Adrenal gland (tissue), 12 donors: Measurements from ENCODE around the gene PPBP. TPM values are rescaled to one million over a fixed set of nuclear protein-coding genes. Genes with fewer than 3 reads are reported as not detected.

Experiments
- DNase-seq, 7 donors: peaks; one replicate each; pipeline ENCODE4 v3.0.0-alpha.2; 2019 to 2020
- H3K27ac ChIP-seq, 5 donors: fragments of 200-600 bp; sonication (generic) in 4 of 5; 1 replicate in 3 of 5; 2 replicates in 2 of 5; pipeline versions ENCODE4 v1.5.1 to v1.8.0; 2016 to 2020; ENCODE audit warnings: mild to moderate bottlenecking in 1 of 5
- H3K27me3 ChIP-seq: fragments of 200-600 bp; 2 replicates; pipeline ENCODE4 v1.8.0; 2021
- H3K36me3 ChIP-seq, 2 donors: fragments of 200-600 bp; replicated peaks in 1 of 2; 1 replicate in 1 of 2; 2 replicates in 1 of 2; pipeline versions ENCODE4 v1.5.1 to v1.8.0; 2018 to 2022
- H3K4me1 ChIP-seq, 2 donors: fragments of 200-600 bp; replicated peaks in 1 of 2; 1 replicate in 1 of 2; 2 replicates in 1 of 2; pipeline versions ENCODE4 v1.5.1 to v1.8.0; 2018 to 2021
- H3K4me3 ChIP-seq, 4 donors: fragments of 200-600 bp; sonication (generic) in 3 of 4; one replicate each; pipeline ENCODE4 v1.5.1; 2016 to 2018
- H3K9me3 ChIP-seq, 3 donors: fragments of 200-600 bp; sonication (generic) in 1 of 3; replicated peaks in 1 of 3; 1 replicate in 2 of 3; 2 replicates in 1 of 3; pipeline versions ENCODE4 v1.5.1 to v1.8.0; 2016 to 2021
- POLR2A ChIP-seq, 2 donors: fragments of 450-650 bp; IDR thresholded peaks; one replicate each; pipeline ENCODE4 v1.6.1; 2017; ENCODE audit warnings: antibody characterized with exemption in 2 of 2, mild to moderate bottlenecking in 2 of 2, moderate library complexity in 1 of 2
- WGBS, 4 donors: extraction: QIAGEN DNeasy Blood & Tissue Kit in 2 of 4; methylation state at CpG; one replicate each; pipeline versions ENCODE4 v1.1.5 to v1.1.7; 2013 to 2017; 5-methylcytosine and 5-hydroxymethylcytosine counted together
- intact Hi-C, 2 donors: fragments of 100-400 bp; cut with DNase I; formaldehyde crosslinking; loops; one replicate each; pipeline versions ENCODE4 v1.14.1 to v1.15.0; 2022 to 2023
- polyA plus RNA-seq, 3 donors: library from polyadenylated mRNA; stranded (reverse); fragments of 200-250 nt in 2 of 3; fragments of 350-450 nt in 1 of 3; fragmentation: Illumina TruSeq in 1 of 3; extraction: RNeasy Lipid Tissue Mini Kit (QIAGEN cat#74804) in 1 of 3; gene quantifications; one replicate each; pipeline ENCODE4 v1.2.3, GENCODE V29; 2013 to 2014
- total RNA-seq, 9 donors: library from RNA; depleted of rRNA in 4 of 9; stranded (reverse); fragments of >200 nt in 4 of 9; fragments of 120-200 nt in 1 of 9; fragmentation: NEBNext Ultra II Directional in 1 of 9; extraction: Animal tissue kit (Norgen Biotek cat#: 25700) in 1 of 9; gene quantifications; one replicate each; pipeline versions ENCODE4 v1.1.0 to v1.2.4, GENCODE V29; 2013 to 2023
- TF ChIP-seq, protein P1 (sequence below), 6 experiments: fragments of 450-650 bp in 4 of 6; fragments of 200-600 bp in 2 of 6; sonication (generic) in 1 of 6; IDR thresholded peaks; 1 replicate in 5 of 6; 2 replicates in 1 of 6; pipeline versions ENCODE4 v1.5.1 to v1.8.0; 2016 to 2021; ENCODE audit warnings: antibody characterized with exemption in 6 of 6, mild to moderate bottlenecking in 2 of 6, moderate library complexity in 1 of 6
- donor health status: healthy with polysubstance abuse.
- donor health status: Bipolar disorder and iron deficiency.
- donor health status: DM: yes; HTN: yes; CAD: no.
- donor health status: DM: no; HTN: no; CAD: no.
- donor health status: DM: no; HTN: no; CAD: no.
- donor health status: DM: yes; HTN: yes; CAD: no.

The PPBP gene
- total and polyA plus RNA-seq, 12 donors: 0.27 to 22.4 (median 2.4) TPM; not detected in 5

GRCh38 chr4:74032064-74032463 lies 44.1 kb upstream of the PPBP start:
- intact Hi-C loops: no loop called here
- H3K4me3 ChIP-seq: no peak overlapping the region
- DNase-seq: no peak
- H3K36me3 ChIP-seq: no peaks in the 10 kb centered on the region
- TF ChIP-seq, protein P1, sequence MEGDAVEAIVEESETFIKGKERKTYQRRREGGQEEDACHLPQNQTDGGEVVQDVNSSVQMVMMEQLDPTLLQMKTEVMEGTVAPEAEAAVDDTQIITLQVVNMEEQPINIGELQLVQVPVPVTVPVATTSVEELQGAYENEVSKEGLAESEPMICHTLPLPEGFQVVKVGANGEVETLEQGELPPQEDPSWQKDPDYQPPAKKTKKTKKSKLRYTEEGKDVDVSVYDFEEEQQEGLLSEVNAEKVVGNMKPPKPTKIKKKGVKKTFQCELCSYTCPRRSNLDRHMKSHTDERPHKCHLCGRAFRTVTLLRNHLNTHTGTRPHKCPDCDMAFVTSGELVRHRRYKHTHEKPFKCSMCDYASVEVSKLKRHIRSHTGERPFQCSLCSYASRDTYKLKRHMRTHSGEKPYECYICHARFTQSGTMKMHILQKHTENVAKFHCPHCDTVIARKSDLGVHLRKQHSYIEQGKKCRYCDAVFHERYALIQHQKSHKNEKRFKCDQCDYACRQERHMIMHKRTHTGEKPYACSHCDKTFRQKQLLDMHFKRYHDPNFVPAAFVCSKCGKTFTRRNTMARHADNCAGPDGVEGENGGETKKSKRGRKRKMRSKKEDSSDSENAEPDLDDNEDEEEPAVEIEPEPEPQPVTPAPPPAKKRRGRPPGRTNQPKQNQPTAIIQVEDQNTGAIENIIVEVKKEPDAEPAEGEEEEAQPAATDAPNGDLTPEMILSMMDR (IDR thresholded peaks at IDR 0.05): no peak
- H3K27ac ChIP-seq: no peak overlapping the region
- H3K4me1 ChIP-seq: no peaks in the 10 kb centered on the region
- H3K9me3 ChIP-seq: no peaks in the 10 kb centered on the region
- H3K27me3 ChIP-seq: peaks cover 3% of the 10 kb centered on the region

- TF ChIP-seq, protein P1 (IDR thresholded peaks at IDR 0.05): no peak
- TF ChIP-seq POLR2A (IDR thresholded peaks at IDR 0.05): no peak
- intact Hi-C loops: no loop called here
Observed at GRCh38 chr4:74031576-74031975, 43.6 kb upstream of the PPBP start.

DNA sequence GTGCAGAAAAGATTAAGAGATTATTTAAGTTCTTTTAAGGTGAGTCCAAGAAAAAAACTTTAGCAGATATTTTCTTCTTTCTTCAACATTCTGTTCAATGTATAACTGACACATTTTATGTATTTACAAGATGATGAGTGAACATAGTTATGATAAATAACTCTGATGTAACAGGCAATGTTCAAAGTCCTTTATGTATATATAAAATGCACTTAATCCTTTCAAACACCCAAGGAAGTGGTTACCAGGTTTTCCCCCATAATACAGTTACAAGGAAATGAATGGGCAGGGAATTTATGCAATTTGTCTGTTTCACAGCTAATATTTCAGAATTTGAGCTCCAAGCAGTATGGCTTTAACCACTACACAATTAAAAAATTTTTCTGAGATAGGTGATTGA lies 42.3 kb upstream of the PPBP start:
- TF ChIP-seq, protein P1 (IDR thresholded peaks at IDR 0.05): no peak
- no peak for TF ChIP-seq POLR2A (IDR thresholded peaks at IDR 0.05)
- H3K4me1 ChIP-seq: no peaks in the 10 kb centered on the region
- H3K9me3 ChIP-seq: no peaks in the 10 kb centered on the region
- H3K36me3 ChIP-seq: no peaks in the 10 kb centered on the region
- intact Hi-C loops: no loop called here
- no peak for DNase-seq
- no peak overlapping the region for H3K27ac ChIP-seq
- H3K27me3 ChIP-seq: peaks cover 3% of the 10 kb centered on the region
- H3K4me3 ChIP-seq: no peak overlapping the region

More at GRCh38 chr4:74031576-74031975, 43.6 kb upstream of the PPBP start:
- Histone ChIP-seq H3K27me3 (peaks cover 3% of the 10 kb centered on the region), H3K4me3 (no peak overlapping the region), H3K9me3 (no peaks in the 10 kb centered on the region), H3K27ac (no peak overlapping the region), H3K36me3 (no peaks in the 10 kb centered on the region), H3K4me1 (no peaks in the 10 kb centered on the region)
- DNase-seq: no peak

DNA sequence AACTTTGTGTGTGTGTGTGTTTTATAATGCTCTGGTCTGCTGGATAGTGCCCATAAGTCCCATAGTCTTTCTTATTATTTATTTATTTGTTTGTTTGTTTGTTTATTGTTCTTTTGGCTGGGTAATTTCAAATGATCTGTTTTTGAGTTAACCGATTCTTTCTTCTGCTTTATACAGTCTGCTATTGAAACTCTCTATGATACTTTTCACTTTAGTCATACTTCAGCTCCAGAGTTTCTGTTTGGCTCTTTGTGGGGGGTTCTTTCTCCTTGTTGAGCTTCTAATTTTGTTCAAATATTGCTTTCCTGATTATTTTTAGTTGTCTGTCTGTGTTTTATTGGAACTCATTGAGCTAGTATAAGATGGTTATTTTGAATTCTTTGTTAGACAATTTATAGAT lies 40.5 kb upstream of the PPBP start:
- WGBS, 4 donors: 0 to 45% (median 36%) methylated on average over 1 of the region's 1 CpG
- peaks cover 3% of the 10 kb centered on the region for H3K27me3 ChIP-seq
- no peaks in the 10 kb centered on the region for H3K36me3 ChIP-seq
- no peak overlapping the region for H3K4me3 ChIP-seq
- H3K9me3 ChIP-seq: no peaks in the 10 kb centered on the region
- no peak for DNase-seq
- no peak overlapping the region for H3K27ac ChIP-seq
- intact Hi-C loops: no loop called here
- TF ChIP-seq, protein P1 (IDR thresholded peaks at IDR 0.05): no peak
- no peak for TF ChIP-seq POLR2A (IDR thresholded peaks at IDR 0.05)
- no peaks in the 10 kb centered on the region for H3K4me1 ChIP-seq
